ENCODE results near the gene EVX2.
A peak's percentile ranks its signal among the peaks of the same experiment; 100 is the strongest.

The EVX2 gene

GRCh38 chr2:176107731-176108181, 24.0 kb upstream of the EVX2 start:
- no peak for DNase-seq (ENCODE audit: low read depth in 3 of 3)

- no peak for DNase-seq (ENCODE audit: low read depth in 3 of 3)
Observed at GRCh38 chr2:176106581-176107539, 23.1 kb upstream of the EVX2 start, which contains the start of gene HOXD11. Gene HOXD11, plus strand, starts transcription at chr2:176107280. Its CDS starts 76 bp downstream, at chr2:176107356.

GRCh38 chr2:176105730-176106580, 22.2 kb upstream of the EVX2 start:
- DNase-seq (ENCODE audit: low read depth in 3 of 3): no peak

GRCh38 chr2:176105078-176105729, 21.4 kb upstream of the EVX2 start:
- no peak for DNase-seq (ENCODE audit: low read depth in 3 of 3)

GRCh38 chr2:176104316-176105077, 20.7 kb upstream of the EVX2 start:
- no peak for DNase-seq (ENCODE audit: low read depth in 3 of 3)

GRCh38 chr2:176103742-176104315, 20.1 kb upstream of the EVX2 start:
- DNase-seq (ENCODE audit: low read depth in 3 of 3): no peak

- no peak for DNase-seq (ENCODE audit: low read depth in 3 of 3)
Observed at GRCh38 chr2:176103194-176103593, 19.4 kb upstream of the EVX2 start.

- DNase-seq (ENCODE audit: low read depth in 3 of 3): no peak
Observed at GRCh38 chr2:176102309-176102866, 18.6 kb upstream of the EVX2 start.

GRCh38 chr2:176101842-176102241, 18.1 kb upstream of the EVX2 start:
- DNase-seq (ENCODE audit: low read depth in 3 of 3): no peak

GRCh38 chr2:176101216-176101830, 17.6 kb upstream of the EVX2 start:
- no peak for DNase-seq (ENCODE audit: low read depth in 3 of 3)

- no peak for DNase-seq (ENCODE audit: low read depth in 3 of 3)
Observed at GRCh38 chr2:176100547-176101140, 16.9 kb upstream of the EVX2 start.

- DNase-seq (ENCODE audit: low read depth in 3 of 3): no peak
Observed at GRCh38 chr2:176099728-176100546, 16.2 kb upstream of the EVX2 start, which contains the start of gene HOXD12. Gene HOXD12, plus strand, starts transcription at chr2:176099795. Its CDS starts 7 bp downstream, at chr2:176099802.

- DNase-seq (ENCODE audit: low read depth in 3 of 3): no peak
Observed at GRCh38 chr2:176099159-176099727, 15.5 kb upstream of the EVX2 start.

- no peak for DNase-seq (ENCODE audit: low read depth in 3 of 3)
Observed at GRCh38 chr2:176098366-176099158, 14.8 kb upstream of the EVX2 start.

- DNase-seq (ENCODE audit: low read depth in 3 of 3): no peak
Observed at GRCh38 chr2:176097820-176098365, 14.1 kb upstream of the EVX2 start.

GRCh38 chr2:176096986-176097819, 13.4 kb upstream of the EVX2 start:
- DNase-seq (ENCODE audit: low read depth in 3 of 3): peak; percentile 10 to 45 (median 37)

All from stimulated activated CD4-positive, alpha-beta T cell treated with anti-CD3 and anti-CD28 coated beads, TNF-alpha, amount 100 ng/mL, for 4 hours (primary cell).